ENCODE results near the gene RHPN2.
"Not testable (repeated sequence)": the region's sequence is repeated elsewhere in the genome, so short reads cannot be mapped to it uniquely, and the experiment has no call there.

- TF ChIP-seq CTCF, POLR2AphosphoS5 (IDR thresholded peaks at IDR 0.05): not testable (repeated sequence)
Observed at GRCh38 chr19:33003424-33004024, 61.2 kb downstream of the RHPN2 start.

Measured in sigmoid colon (tissue), 4 donors.